Trophoblast cell (in vitro differentiated cells and primary cell): ENCODE results near the gene CISD3. TPM values are rescaled to one million over a fixed set of nuclear protein-coding genes. Genes with fewer than 3 reads are reported as not detected.

ENCODE experiments used
- DNase-seq, 2 donors: peaks; one replicate each; pipeline ENCODE4 v3.0.0-alpha.2; 2016
- H2AFZ ChIP-seq: 2 replicates; pipeline ENCODE4 v1.6.1; 2013; ENCODE audit warnings: low read length, moderate library complexity, mild to moderate bottlenecking; ENCODE audit not compliant: insufficient read depth, poor library complexity
- H2AK5ac ChIP-seq: 2 replicates; pipeline ENCODE4 v1.6.1; 2013; ENCODE audit warnings: mild to moderate bottlenecking, low read length
- H2BK120ac ChIP-seq: 2 replicates; pipeline ENCODE4 v1.6.1; 2013; ENCODE audit warnings: low read length, mild to moderate bottlenecking, moderate library complexity; ENCODE audit not compliant: insufficient read depth, poor library complexity
- H2BK12ac ChIP-seq: 2 replicates; pipeline ENCODE4 v1.6.1; 2013; ENCODE audit warnings: mild to moderate bottlenecking, low read length, moderate library complexity
- H2BK5ac ChIP-seq: 2 replicates; pipeline ENCODE4 v1.6.1; 2013; ENCODE audit warnings: low read length, low read depth, moderate library complexity, mild to moderate bottlenecking; ENCODE audit not compliant: poor library complexity
- H3K14ac ChIP-seq: 2 replicates; pipeline ENCODE4 v1.6.1; 2013; ENCODE audit warnings: mild to moderate bottlenecking, low read length
- H3K18ac ChIP-seq: 2 replicates; pipeline ENCODE4 v1.6.1; 2013; ENCODE audit warnings: mild to moderate bottlenecking, low read length
- H3K23ac ChIP-seq: 2 replicates; pipeline ENCODE4 v1.6.1; 2013; ENCODE audit warnings: low read length
- H3K27ac ChIP-seq: 2 replicates; pipeline ENCODE4 v1.5.1; 2013; ENCODE audit warnings: low read depth, mild to moderate bottlenecking, inconsistent platforms, low read length, moderate library complexity
- H3K27me3 ChIP-seq: 2 replicates; pipeline ENCODE4 v1.6.1; 2013; ENCODE audit warnings: inconsistent platforms, mild to moderate bottlenecking, low read length, moderate library complexity; ENCODE audit not compliant: insufficient read depth
- H3K36me3 ChIP-seq, 2 experiments: 1 replicate in 1 of 2; 2 replicates in 1 of 2; pipeline ENCODE4 v1.6.1; 2013; ENCODE audit warnings: low read length in 2 of 2, mild to moderate bottlenecking in 2 of 2, moderate library complexity in 1 of 2; ENCODE audit not compliant: insufficient read depth in 2 of 2, control insufficient read depth in 1 of 2
- H3K4ac ChIP-seq: 2 replicates; pipeline ENCODE4 v1.6.1; 2013; ENCODE audit warnings: low read depth, mild to moderate bottlenecking, low read length, moderate library complexity
- H3K4me1 ChIP-seq, 2 experiments: 1 replicate in 1 of 2; 2 replicates in 1 of 2; pipeline ENCODE4 v1.6.1; 2013; ENCODE audit warnings: low read length in 2 of 2, mild to moderate bottlenecking in 2 of 2, moderate library complexity in 1 of 2; ENCODE audit not compliant: insufficient read depth in 2 of 2, control insufficient read depth in 1 of 2
- H3K4me2 ChIP-seq: 2 replicates; pipeline ENCODE4 v1.6.1; 2013; ENCODE audit warnings: inconsistent platforms, mild to moderate bottlenecking, low read length, moderate library complexity
- H3K4me3 ChIP-seq: 2 replicates; pipeline ENCODE4 v1.5.1; 2013; ENCODE audit warnings: mild to moderate bottlenecking, low read depth, low read length, inconsistent platforms
- H3K79me1 ChIP-seq: one replicate; pipeline ENCODE4 v1.6.1; 2013; ENCODE audit warnings: low read length
- H3K79me2 ChIP-seq: 2 replicates; pipeline ENCODE4 v1.6.1; 2013; ENCODE audit warnings: low read length, mild to moderate bottlenecking; ENCODE audit not compliant: control insufficient read depth, insufficient read depth, poor library complexity
- H3K9ac ChIP-seq: 2 replicates; pipeline ENCODE4 v1.6.1; 2013; ENCODE audit warnings: mild to moderate bottlenecking, low read length
- H3K9me3 ChIP-seq: 2 replicates; pipeline ENCODE4 v1.6.1; 2013; ENCODE audit warnings: low read depth, mild to moderate bottlenecking, control low read depth, inconsistent platforms, low read length; ENCODE audit not compliant: insufficient read depth
- H4K12ac ChIP-seq: 2 replicates; pipeline ENCODE4 v1.6.1; 2013; ENCODE audit warnings: low read depth, mild to moderate bottlenecking, low read length, moderate library complexity
- H4K8ac ChIP-seq: 2 replicates; pipeline ENCODE4 v1.6.1; 2013; ENCODE audit warnings: low read depth, mild to moderate bottlenecking, low read length, moderate library complexity
- H4K91ac ChIP-seq: one replicate; pipeline ENCODE4 v1.6.1; 2013; ENCODE audit warnings: low read depth, mild to moderate bottlenecking, low read length, moderate library complexity
- WGBS: extraction: QIAGEN DNeasy Blood & Tissue Kit; methylation state at CpG from one replicate; pipeline ENCODE4 v1.1.7; 2013; ENCODE audit warnings: missing lambda C conversion rate; ENCODE audit not compliant: insufficient read length, insufficient coverage; ENCODE audit errors: extremely low coverage; 5-methylcytosine and 5-hydroxymethylcytosine counted together
- polyA plus RNA-seq: library from polyadenylated mRNA; stranded (reverse); fragments of 200-250 nt; gene quantifications from 2 replicates; pipeline ENCODE4 v1.2.3, GENCODE V29; 2013

The CISD3 gene, protein sequence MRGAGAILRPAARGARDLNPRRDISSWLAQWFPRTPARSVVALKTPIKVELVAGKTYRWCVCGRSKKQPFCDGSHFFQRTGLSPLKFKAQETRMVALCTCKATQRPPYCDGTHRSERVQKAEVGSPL
- polyA plus RNA-seq, result 7.1 and 7.8 TPM in 2 replicates

DNA sequence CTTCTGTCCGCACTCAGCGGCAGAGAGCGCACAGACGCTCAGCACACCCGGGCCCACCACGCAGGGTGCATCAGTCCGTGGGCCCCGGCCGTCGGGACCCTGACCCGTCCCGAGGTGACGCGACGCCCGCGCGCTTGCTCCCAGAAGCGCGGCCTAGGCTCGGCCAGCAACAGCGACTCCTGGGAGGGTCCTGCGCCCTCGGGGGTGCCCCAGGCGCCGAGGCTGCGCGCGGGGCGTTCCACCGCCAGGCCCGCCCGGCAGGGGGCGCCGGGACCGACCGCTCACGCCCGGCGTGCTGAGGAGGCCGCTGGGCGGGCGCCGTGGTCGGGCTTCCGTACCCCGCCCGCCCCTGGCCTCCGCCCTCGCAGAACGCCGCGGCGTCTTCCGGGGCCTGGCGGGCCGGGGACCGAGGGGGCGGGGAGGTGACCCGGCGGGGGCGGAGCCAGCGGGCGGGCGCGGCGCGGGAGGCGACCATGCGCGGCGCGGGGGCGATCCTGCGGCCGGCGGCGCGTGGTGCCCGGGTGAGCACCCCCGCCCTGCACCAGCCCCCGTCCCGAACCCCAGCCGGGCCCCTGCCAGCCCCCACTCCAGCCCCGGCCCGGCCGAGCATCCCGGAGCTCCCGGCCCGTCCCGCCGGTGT is at the start of gene CISD3:
TSS of gene CISD3 (plus strand) at position 456 of the 640 bp plus-strand sequence. CDS start at position 474, 18 bp downstream.
- Histone ChIP-seq H4K8ac (peak within 1 kb of the TSS; percentile 94), H3K27ac (peak within 1 kb of the TSS; percentile 63), H2BK120ac (peak within 1 kb of the TSS; percentile 70), H3K18ac (peak within 1 kb of the TSS; percentile 96), H3K4me2 (peak within 1 kb of the TSS; percentile 97), H4K91ac (peak within 1 kb of the TSS; percentile 85), H3K9ac (peak within 1 kb of the TSS; percentile 44), H3K4me3 (peak within 1 kb of the TSS; percentile 74), H2AK5ac (peak within 1 kb of the TSS; percentile 87), H3K79me2 (peaks cover 6% of the 10 kb centered on the region), H2BK5ac (peak within 1 kb of the TSS; percentile 16), H3K79me1 (peaks cover 8% of the 10 kb centered on the region), H3K27me3 (no peaks in the 10 kb centered on the region), H3K14ac (peak within 1 kb of the TSS; percentile 94), H2AFZ (peak within 1 kb of the TSS; percentile 92), H3K23ac (no peak within 1 kb of the TSS), H3K9me3 (no peaks in the 10 kb centered on the region), H4K12ac (peak within 1 kb of the TSS; percentile 96), H3K4ac (peak within 1 kb of the TSS; percentile 74), H3K36me3 (peaks cover 20 to 24% of the 10 kb centered on the region in 2 experiments), H2BK12ac (peak within 1 kb of the TSS; percentile 32), H3K4me1 (peaks cover 0 to 9% of the 10 kb centered on the region in 2 experiments)
- DNase-seq, result peak; percentile 77 to 89
- WGBS, result no CpG with 5 or more reads among the region's 92 CpGs

GRCh38 chr17:38681096-38681495 is 49.0 kb upstream of the CISD3 start:
- H3K27ac ChIP-seq, result no peak overlapping the region
- no CpG with 5 or more reads among the region's 3 CpGs for WGBS
- H3K4ac ChIP-seq, result no peak overlapping the region
- no peak overlapping the region for H2BK5ac ChIP-seq
- no peak overlapping the region for H2BK120ac ChIP-seq
- no peaks in the 10 kb centered on the region for H3K79me1 ChIP-seq
- H3K9me3 ChIP-seq, result no peaks in the 10 kb centered on the region
- no peaks in the 10 kb centered on the region for H3K27me3 ChIP-seq
- no peak overlapping the region for H3K9ac ChIP-seq
- H3K4me1 ChIP-seq, result peaks cover 3% of the 10 kb centered on the region in 2 experiments
- no peaks in the 10 kb centered on the region for H3K79me2 ChIP-seq
- no peak overlapping the region for H2AK5ac ChIP-seq
- no peak overlapping the region for H3K4me2 ChIP-seq
- no peak overlapping the region for H4K91ac ChIP-seq
- no peak overlapping the region for H3K23ac ChIP-seq
- no peak for DNase-seq
- H3K18ac ChIP-seq, result no peak overlapping the region
- no peak overlapping the region for H4K12ac ChIP-seq
- H2AFZ ChIP-seq, result no peak overlapping the region
- H3K14ac ChIP-seq, result no peak overlapping the region
- H3K4me3 ChIP-seq, result no peak overlapping the region
- H4K8ac ChIP-seq, result no peak overlapping the region
- no peaks in the 10 kb centered on the region for H3K36me3 ChIP-seq
- no peak overlapping the region for H2BK12ac ChIP-seq

DNA sequence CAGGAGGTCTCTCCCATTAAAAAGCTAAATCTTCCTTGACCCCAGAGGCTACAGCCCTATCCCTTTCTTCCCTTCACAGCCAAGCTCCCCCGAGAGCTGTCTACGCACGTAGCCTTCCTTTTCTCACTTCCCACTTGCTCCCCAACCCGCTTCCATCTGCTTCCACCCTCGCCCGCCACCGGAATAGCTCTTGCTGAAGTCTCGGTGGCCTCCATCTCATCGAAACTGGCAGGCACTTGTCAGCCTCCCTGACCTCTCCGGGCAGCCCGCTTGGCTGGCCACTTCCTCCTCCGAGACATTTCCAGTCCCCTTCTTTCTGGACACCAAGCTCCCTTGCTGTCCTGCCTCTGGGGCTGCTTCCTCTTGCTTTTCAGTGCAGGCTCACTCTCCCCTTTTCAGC is 44.6 kb upstream of the CISD3 start:
- H2BK12ac ChIP-seq, result no peak overlapping the region
- no peaks in the 10 kb centered on the region for H3K27me3 ChIP-seq
- H3K79me2 ChIP-seq, result no peaks in the 10 kb centered on the region
- no CpG with 5 or more reads among the region's 12 CpGs for WGBS
- H3K18ac ChIP-seq, result no peak overlapping the region
- H3K23ac ChIP-seq, result no peak overlapping the region
- no peak overlapping the region for H2BK120ac ChIP-seq
- no peak overlapping the region for H3K14ac ChIP-seq
- no peak overlapping the region for H4K12ac ChIP-seq
- no peak overlapping the region for H4K8ac ChIP-seq
- H3K4me3 ChIP-seq, result no peak overlapping the region
- peak in 1 of 2 donors; percentile 3 for DNase-seq
- no peak overlapping the region for H3K27ac ChIP-seq
- no peak overlapping the region for H2AK5ac ChIP-seq
- no peaks in the 10 kb centered on the region for H3K4me1 ChIP-seq
- no peaks in the 10 kb centered on the region for H3K36me3 ChIP-seq
- no peak overlapping the region for H2BK5ac ChIP-seq
- H3K4ac ChIP-seq, result no peak overlapping the region
- H3K4me2 ChIP-seq, result no peak overlapping the region
- H3K79me1 ChIP-seq, result no peaks in the 10 kb centered on the region
- H2AFZ ChIP-seq, result no peak overlapping the region
- no peaks in the 10 kb centered on the region for H3K9me3 ChIP-seq
- H3K9ac ChIP-seq, result no peak overlapping the region
- no peak overlapping the region for H4K91ac ChIP-seq

DNA sequence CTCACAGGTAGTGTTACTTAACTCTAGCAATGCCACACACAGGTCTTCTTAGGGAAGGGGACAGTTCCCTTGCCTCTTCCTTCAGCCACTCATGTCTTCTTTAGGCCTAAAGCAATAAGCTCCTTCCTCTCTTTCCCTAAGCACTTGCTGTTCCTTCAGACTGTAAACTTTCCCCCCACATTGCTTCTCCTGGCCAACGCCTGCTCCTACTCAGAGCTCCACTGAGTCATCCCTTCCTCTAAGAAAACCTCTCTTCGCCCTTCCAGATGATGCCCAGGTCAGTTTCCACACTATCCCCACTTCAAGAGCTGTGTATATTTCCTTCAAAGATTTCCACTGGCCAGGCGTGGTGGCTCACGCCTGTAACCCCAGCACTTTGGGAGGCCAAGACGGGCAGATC is 42.9 kb upstream of the CISD3 start:
- Histone ChIP-seq H2BK5ac (no peak overlapping the region), H4K91ac (no peak overlapping the region), H3K36me3 (no peaks in the 10 kb centered on the region), H3K4ac (no peak overlapping the region), H2BK12ac (no peak overlapping the region), H4K8ac (no peak overlapping the region), H2BK120ac (no peak overlapping the region), H3K27ac (no peak overlapping the region), H3K79me1 (no peaks in the 10 kb centered on the region), H3K18ac (no peak overlapping the region), H3K4me2 (no peak overlapping the region), H2AFZ (no peak overlapping the region), H3K9me3 (no peaks in the 10 kb centered on the region), H4K12ac (no peak overlapping the region), H3K27me3 (no peaks in the 10 kb centered on the region), H3K79me2 (no peaks in the 10 kb centered on the region), H3K4me1 (no peaks in the 10 kb centered on the region), H2AK5ac (no peak overlapping the region), H3K23ac (no peak overlapping the region), H3K14ac (no peak overlapping the region), H3K9ac (no peak overlapping the region), H3K4me3 (no peak overlapping the region)
- no CpG with 5 or more reads among the region's 5 CpGs for WGBS
- no peak for DNase-seq
